SK-N-SH treated with all-trans-retinoic acid at 6 μM for 48 hours (cell line): ENCODE results near the gene NRF1.
A peak's percentile ranks its signal among the peaks of the same experiment; 100 is the strongest.

Experiments
- ATAC-seq: fragments of 200-7000 bp; cut with Tn5 transposase; 3 replicates; pipeline ENCODE4 v1.9.1; 2020; ENCODE audit warnings: mild to moderate bottlenecking, moderate library complexity
- ARNTL ChIP-seq: fragments of 450-650 bp; formaldehyde crosslinking; IDR thresholded peaks from 2 replicates; pipeline ENCODE4 v1.5.0; 2020; ENCODE audit warnings: low read depth, mild to moderate bottlenecking, moderate library complexity, borderline replicate concordance
- BACH2 ChIP-seq: fragments of 250-450 bp; sonication (Bioruptor Pico); IDR thresholded peaks from 2 replicates; pipeline ENCODE4 v1.9.0; 2021; ENCODE audit warnings: mild to moderate bottlenecking, borderline replicate concordance
- CREB5 ChIP-seq: fragments of 250-450 bp; sonication (Bioruptor Pico); IDR thresholded peaks from 2 replicates; pipeline ENCODE4 v1.5.1; 2020; ENCODE audit warnings: low read depth, mild to moderate bottlenecking, moderate library complexity
- CSDC2 ChIP-seq: fragments of 250-450 bp; sonication (Bioruptor Pico); IDR thresholded peaks from 2 replicates; pipeline ENCODE4 v1.5.0; 2020; ENCODE audit warnings: mild to moderate bottlenecking, moderate library complexity
- CSRNP3 ChIP-seq: fragments of 250-450 bp; sonication (Bioruptor Pico); IDR thresholded peaks from 2 replicates; pipeline ENCODE4 v1.5.1; 2021; ENCODE audit warnings: mild to moderate bottlenecking, moderate library complexity
- ESRRG ChIP-seq: fragments of 250-450 bp; sonication (Bioruptor Pico); IDR thresholded peaks from 2 replicates; pipeline ENCODE4 v1.6.1; 2021; ENCODE audit warnings: mild to moderate bottlenecking
- GLIS3 ChIP-seq: fragments of 250-450 bp; sonication (Bioruptor Pico); IDR thresholded peaks from 2 replicates; pipeline ENCODE4 v1.5.0; 2020; ENCODE audit warnings: mild to moderate bottlenecking, moderate library complexity
- OSR1 ChIP-seq: fragments of 250-450 bp; sonication (Bioruptor Pico); IDR thresholded peaks from 2 replicates; pipeline ENCODE4 v1.8.0; 2022; ENCODE audit warnings: moderate library complexity, mild to moderate bottlenecking, inconsistent platforms
- PATZ1 ChIP-seq: fragments of 250-450 bp; sonication (Bioruptor Pico); IDR thresholded peaks from 2 replicates; pipeline ENCODE4 v1.8.0; 2020; ENCODE audit warnings: mild to moderate bottlenecking, moderate library complexity, borderline replicate concordance
- RARB ChIP-seq: fragments of 250-450 bp; sonication (Bioruptor Pico); IDR thresholded peaks from 2 replicates; pipeline ENCODE4 v1.8.0; 2021; ENCODE audit warnings: mild to moderate bottlenecking, moderate library complexity
- SNAI2 ChIP-seq: fragments of 250-450 bp; sonication (Bioruptor Pico); IDR thresholded peaks from 2 replicates; pipeline ENCODE4 v1.5.0; 2020; ENCODE audit warnings: mild to moderate bottlenecking, moderate library complexity
- TCF4 ChIP-seq: fragments of 250-450 bp; sonication (Bioruptor Pico); IDR thresholded peaks from 2 replicates; pipeline ENCODE4 v1.8.0; 2021; ENCODE audit warnings: mild to moderate bottlenecking, moderate library complexity, borderline replicate concordance
- TOX ChIP-seq: fragments of 250-450 bp; sonication (Bioruptor Pico); IDR thresholded peaks from 2 replicates; pipeline ENCODE4 v1.8.0; 2021; ENCODE audit warnings: mild to moderate bottlenecking, moderate library complexity, borderline replicate concordance
- TSHZ2 ChIP-seq: fragments of 250-450 bp; sonication (Bioruptor Pico); IDR thresholded peaks from 2 replicates; pipeline ENCODE4 v1.5.0; 2020; ENCODE audit warnings: mild to moderate bottlenecking, moderate library complexity
- ZC3H10 ChIP-seq: fragments of 250-450 bp; sonication (Bioruptor Pico); IDR thresholded peaks from 2 replicates; pipeline ENCODE4 v1.5.1; 2021; ENCODE audit warnings: mild to moderate bottlenecking, moderate library complexity
- ZFP3 ChIP-seq: fragments of 250-450 bp; sonication (Bioruptor Pico); IDR thresholded peaks from 2 replicates; pipeline ENCODE4 v1.5.0; 2020; ENCODE audit warnings: mild to moderate bottlenecking, moderate library complexity
- ZFP30 ChIP-seq: fragments of 450-650 bp; formaldehyde crosslinking; IDR thresholded peaks from 2 replicates; pipeline ENCODE4 v1.5.0; 2022; ENCODE audit warnings: mild to moderate bottlenecking, moderate library complexity
- ZNF70 ChIP-seq: fragments of 450-650 bp; formaldehyde crosslinking; IDR thresholded peaks from 2 replicates; pipeline ENCODE4 v1.5.0; 2020; ENCODE audit warnings: mild to moderate bottlenecking, moderate library complexity
- ZNF8 ChIP-seq: fragments of 450-650 bp; formaldehyde crosslinking; IDR thresholded peaks from 2 replicates; pipeline ENCODE4 v1.5.0; 2020; ENCODE audit warnings: mild to moderate bottlenecking, moderate library complexity
- TF ChIP-seq, protein P1 (sequence below): fragments of 250-450 bp; sonication (Bioruptor Pico); IDR thresholded peaks from 2 replicates; pipeline ENCODE4 v1.8.0; 2021; ENCODE audit warnings: low read depth, mild to moderate bottlenecking, moderate library complexity, borderline replicate concordance

The NRF1 gene

DNA sequence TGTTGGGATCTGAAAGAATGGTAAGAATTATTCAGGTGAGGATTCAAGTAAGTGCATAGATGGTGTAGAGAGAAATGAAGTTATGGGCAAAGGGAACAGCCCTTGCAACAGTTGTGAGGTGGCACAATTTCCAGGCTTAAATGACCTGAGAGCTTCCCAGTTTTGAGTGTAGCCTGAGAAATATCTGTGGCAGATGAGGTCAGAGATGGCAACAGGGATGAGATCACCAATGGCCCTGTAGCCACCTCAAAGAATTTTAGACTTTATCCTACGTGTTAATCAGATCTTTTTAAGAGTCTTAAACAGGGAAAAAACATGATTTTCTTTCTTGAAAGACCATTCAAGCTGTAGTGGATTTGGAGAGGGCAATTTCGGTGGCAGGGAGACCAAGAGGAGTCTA, 1.9 kb upstream of the NRF1 start:
- ATAC-seq: no peak
- TF ChIP-seq CREB5 (no peak), TCF4 (CRISPR knock-in tag) (no peak), ARNTL (CRISPR knock-in tag) (no peak), OSR1 (no peak), CSRNP3 (CRISPR knock-in tag) (no peak), SNAI2 (CRISPR knock-in tag) (no peak), ZC3H10 (CRISPR knock-in tag) (no peak)

DNA sequence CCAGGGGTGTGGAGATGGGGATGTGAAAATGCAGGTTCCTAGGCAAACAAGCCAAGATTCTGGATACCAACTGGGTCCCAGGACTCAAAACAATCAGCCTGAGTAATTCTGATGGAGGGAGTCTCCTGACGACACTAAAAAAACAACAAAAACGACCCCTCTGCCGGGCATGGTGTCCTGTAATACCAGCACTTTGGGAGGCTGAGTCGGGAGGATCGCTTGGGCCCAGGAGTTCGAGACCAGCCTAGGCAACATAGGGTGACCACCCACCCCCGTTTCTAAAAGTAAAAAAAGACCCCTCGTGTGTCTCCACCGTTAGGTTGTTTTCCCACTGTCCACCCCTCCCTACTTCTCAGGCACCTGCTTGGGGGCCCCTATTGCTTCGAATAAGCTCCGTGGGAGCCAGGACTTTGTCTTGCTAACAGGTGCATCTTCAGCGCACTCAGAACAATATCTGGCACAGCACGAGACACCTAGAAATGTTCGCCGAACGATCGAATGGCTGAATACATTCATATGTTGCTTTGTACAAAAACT, 743 bp upstream of the NRF1 start:
- TF ChIP-seq GLIS3 (CRISPR knock-in tag): no peak
- TF ChIP-seq TSHZ2 (CRISPR knock-in tag): no peak
- TF ChIP-seq ZFP3 (CRISPR knock-in tag): no peak
- no peak for TF ChIP-seq ZC3H10 (CRISPR knock-in tag)
- TF ChIP-seq PATZ1 (CRISPR knock-in tag): no peak
- TF ChIP-seq ZNF8 (CRISPR knock-in tag): no peak
- no peak for TF ChIP-seq RARB (CRISPR knock-in tag)
- no peak for TF ChIP-seq CREB5
- TF ChIP-seq ARNTL (CRISPR knock-in tag): no peak
- no peak for TF ChIP-seq CSDC2 (CRISPR knock-in tag)
- TF ChIP-seq, protein P1, sequence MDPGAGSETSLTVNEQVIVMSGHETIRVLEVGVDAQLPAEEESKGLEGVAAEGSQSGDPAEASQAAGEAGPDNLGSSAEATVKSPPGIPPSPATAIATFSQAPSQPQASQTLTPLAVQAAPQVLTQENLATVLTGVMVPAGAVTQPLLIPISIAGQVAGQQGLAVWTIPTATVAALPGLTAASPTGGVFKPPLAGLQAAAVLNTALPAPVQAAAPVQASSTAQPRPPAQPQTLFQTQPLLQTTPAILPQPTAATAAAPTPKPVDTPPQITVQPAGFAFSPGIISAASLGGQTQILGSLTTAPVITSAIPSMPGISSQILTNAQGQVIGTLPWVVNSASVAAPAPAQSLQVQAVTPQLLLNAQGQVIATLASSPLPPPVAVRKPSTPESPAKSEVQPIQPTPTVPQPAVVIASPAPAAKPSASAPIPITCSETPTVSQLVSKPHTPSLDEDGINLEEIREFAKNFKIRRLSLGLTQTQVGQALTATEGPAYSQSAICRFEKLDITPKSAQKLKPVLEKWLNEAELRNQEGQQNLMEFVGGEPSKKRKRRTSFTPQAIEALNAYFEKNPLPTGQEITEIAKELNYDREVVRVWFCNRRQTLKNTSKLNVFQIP: no peak
- no peak for ATAC-seq

GRCh38 chr7:129612112-129613015, 844 bp downstream of the NRF1 start:
- no peak for TF ChIP-seq BACH2 (CRISPR knock-in tag)
- no peak for TF ChIP-seq CSRNP3 (CRISPR knock-in tag)
- no peak for TF ChIP-seq ZNF70 (CRISPR knock-in tag)
- no peak for TF ChIP-seq ARNTL (CRISPR knock-in tag)
- TF ChIP-seq ZNF8 (CRISPR knock-in tag): no peak
- no peak for TF ChIP-seq CSDC2 (CRISPR knock-in tag)
- no peak for TF ChIP-seq ZFP3 (CRISPR knock-in tag)
- no peak for TF ChIP-seq TOX (CRISPR knock-in tag)
- TF ChIP-seq ZC3H10 (CRISPR knock-in tag): no peak
- TF ChIP-seq ZFP30 (CRISPR knock-in tag): no peak
- TF ChIP-seq OSR1: no peak
- TF ChIP-seq ESRRG (CRISPR knock-in tag): no peak
- ATAC-seq: peak; percentile 33
